Panc1 (cell line): ENCODE data around the gene RPS28.
"Not testable (repeated sequence)": the region's sequence is repeated elsewhere in the genome, so short reads cannot be mapped to it uniquely, and the experiment has no call there.

Experiments
- POLR2AphosphoS5 ChIP-seq: IDR thresholded peaks from 2 replicates; pipeline ENCODE4 v1.6.1; 2012; ENCODE audit warnings: mild to moderate bottlenecking, low read depth, low read length, moderate library complexity
- SIN3A ChIP-seq: IDR thresholded peaks from 2 replicates; pipeline ENCODE4 v1.6.1; 2012; ENCODE audit warnings: low read depth, mild to moderate bottlenecking, low read length, moderate library complexity, borderline replicate concordance; ENCODE audit not compliant: insufficient read depth
- TCF7L2 ChIP-seq: IDR thresholded peaks from 2 replicates; pipeline ENCODE4 v1.6.1; 2011; ENCODE audit warnings: mild to moderate bottlenecking, low read depth, low read length, inconsistent platforms
- TF ChIP-seq, protein P1 (sequence below), 2 experiments: IDR thresholded peaks; 2 replicates each; pipeline ENCODE4 v1.6.1; 2011 to 2012; ENCODE audit warnings: low read depth in 2 of 2, control low read depth in 1 of 2, low read length in 1 of 2, mild to moderate bottlenecking in 1 of 2, moderate library complexity in 1 of 2; ENCODE audit not compliant: insufficient read depth in 1 of 2
- TF ChIP-seq, protein P2 (sequence below): fragments of 450-650 bp; IDR thresholded peaks from 2 replicates; pipeline ENCODE4 v1.5.1; 2017; ENCODE audit warnings: mild to moderate bottlenecking

- TF ChIP-seq, protein P1, sequence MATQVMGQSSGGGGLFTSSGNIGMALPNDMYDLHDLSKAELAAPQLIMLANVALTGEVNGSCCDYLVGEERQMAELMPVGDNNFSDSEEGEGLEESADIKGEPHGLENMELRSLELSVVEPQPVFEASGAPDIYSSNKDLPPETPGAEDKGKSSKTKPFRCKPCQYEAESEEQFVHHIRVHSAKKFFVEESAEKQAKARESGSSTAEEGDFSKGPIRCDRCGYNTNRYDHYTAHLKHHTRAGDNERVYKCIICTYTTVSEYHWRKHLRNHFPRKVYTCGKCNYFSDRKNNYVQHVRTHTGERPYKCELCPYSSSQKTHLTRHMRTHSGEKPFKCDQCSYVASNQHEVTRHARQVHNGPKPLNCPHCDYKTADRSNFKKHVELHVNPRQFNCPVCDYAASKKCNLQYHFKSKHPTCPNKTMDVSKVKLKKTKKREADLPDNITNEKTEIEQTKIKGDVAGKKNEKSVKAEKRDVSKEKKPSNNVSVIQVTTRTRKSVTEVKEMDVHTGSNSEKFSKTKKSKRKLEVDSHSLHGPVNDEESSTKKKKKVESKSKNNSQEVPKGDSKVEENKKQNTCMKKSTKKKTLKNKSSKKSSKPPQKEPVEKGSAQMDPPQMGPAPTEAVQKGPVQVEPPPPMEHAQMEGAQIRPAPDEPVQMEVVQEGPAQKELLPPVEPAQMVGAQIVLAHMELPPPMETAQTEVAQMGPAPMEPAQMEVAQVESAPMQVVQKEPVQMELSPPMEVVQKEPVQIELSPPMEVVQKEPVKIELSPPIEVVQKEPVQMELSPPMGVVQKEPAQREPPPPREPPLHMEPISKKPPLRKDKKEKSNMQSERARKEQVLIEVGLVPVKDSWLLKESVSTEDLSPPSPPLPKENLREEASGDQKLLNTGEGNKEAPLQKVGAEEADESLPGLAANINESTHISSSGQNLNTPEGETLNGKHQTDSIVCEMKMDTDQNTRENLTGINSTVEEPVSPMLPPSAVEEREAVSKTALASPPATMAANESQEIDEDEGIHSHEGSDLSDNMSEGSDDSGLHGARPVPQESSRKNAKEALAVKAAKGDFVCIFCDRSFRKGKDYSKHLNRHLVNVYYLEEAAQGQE (IDR thresholded peaks at IDR 0.05; ENCODE audit: insufficient read depth in 1 of 2, low read depth in 2 of 2, low read length in 1 of 2) = not testable (repeated sequence)
- not testable (repeated sequence) for TF ChIP-seq TCF7L2, POLR2AphosphoS5, SIN3A
- TF ChIP-seq, protein P2, sequence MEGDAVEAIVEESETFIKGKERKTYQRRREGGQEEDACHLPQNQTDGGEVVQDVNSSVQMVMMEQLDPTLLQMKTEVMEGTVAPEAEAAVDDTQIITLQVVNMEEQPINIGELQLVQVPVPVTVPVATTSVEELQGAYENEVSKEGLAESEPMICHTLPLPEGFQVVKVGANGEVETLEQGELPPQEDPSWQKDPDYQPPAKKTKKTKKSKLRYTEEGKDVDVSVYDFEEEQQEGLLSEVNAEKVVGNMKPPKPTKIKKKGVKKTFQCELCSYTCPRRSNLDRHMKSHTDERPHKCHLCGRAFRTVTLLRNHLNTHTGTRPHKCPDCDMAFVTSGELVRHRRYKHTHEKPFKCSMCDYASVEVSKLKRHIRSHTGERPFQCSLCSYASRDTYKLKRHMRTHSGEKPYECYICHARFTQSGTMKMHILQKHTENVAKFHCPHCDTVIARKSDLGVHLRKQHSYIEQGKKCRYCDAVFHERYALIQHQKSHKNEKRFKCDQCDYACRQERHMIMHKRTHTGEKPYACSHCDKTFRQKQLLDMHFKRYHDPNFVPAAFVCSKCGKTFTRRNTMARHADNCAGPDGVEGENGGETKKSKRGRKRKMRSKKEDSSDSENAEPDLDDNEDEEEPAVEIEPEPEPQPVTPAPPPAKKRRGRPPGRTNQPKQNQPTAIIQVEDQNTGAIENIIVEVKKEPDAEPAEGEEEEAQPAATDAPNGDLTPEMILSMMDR = not testable (repeated sequence)
These were observed 2.5 kb upstream of the RPS28 start for GRCh38 chr19:8318835-8319234.
